Adipose tissue (tissue), 3 donors: ENCODE results near the gene B3GAT3. TPM values are rescaled to one million over a fixed set of nuclear protein-coding genes. Genes with fewer than 3 reads are reported as not detected.

Source experiments
- H3K27ac ChIP-seq: one replicate; pipeline ENCODE4 v1.5.1; 2013; ENCODE audit warnings: low read depth, low read length
- WGBS, 3 donors: extraction: QIAGEN DNeasy Blood & Tissue Kit; methylation state at CpG; one replicate each; pipeline ENCODE4 v1.1.7; 2013; 5-methylcytosine and 5-hydroxymethylcytosine counted together
- polyA plus RNA-seq, 3 donors: library from polyadenylated mRNA; stranded (reverse); fragments of 200-250 nt; gene quantifications; one replicate each; pipeline ENCODE4 v1.2.3, GENCODE V29; 2013
- donor health status: healthy with polysubstance abuse.
- donor health status: Bipolar disorder and iron deficiency.
- donor health status: healthy.

The B3GAT3 gene
- polyA plus RNA-seq, 3 donors: 25.0 to 42.7 (median 39.8) TPM

DNA sequence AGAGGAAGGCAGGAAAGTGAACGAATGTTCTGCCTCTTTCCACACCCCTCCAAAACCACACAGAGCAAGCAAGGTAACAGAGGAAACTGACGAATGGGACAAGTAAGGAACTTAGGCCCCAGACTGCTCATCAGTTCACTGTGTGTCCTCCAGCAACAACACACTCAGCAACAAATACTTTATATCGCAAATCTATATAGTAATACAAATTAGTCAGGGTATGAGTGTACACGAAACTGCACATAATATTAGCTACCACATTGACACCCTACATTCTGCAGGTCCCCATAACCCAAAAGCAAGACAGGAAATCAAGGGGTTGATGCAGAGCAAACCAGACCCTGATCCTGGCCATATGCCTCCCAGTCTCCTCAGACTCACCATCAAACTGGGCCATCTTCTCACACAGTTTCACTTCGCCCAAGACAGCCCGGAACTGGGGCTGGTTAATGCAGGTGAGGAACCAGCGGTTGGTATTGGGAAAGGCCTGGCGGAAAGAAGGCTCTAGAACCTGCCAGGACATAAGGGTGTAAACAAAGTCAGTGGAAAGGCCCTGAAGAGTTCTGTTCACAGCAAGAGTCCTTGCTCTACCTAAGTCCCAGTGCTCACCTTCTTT lies 54.7 kb downstream of the B3GAT3 start:
- WGBS, 3 donors: 59 to 86% (median 70%) methylated on average over 8 of the region's 8 CpGs
- no peak overlapping the region for H3K27ac ChIP-seq

DNA sequence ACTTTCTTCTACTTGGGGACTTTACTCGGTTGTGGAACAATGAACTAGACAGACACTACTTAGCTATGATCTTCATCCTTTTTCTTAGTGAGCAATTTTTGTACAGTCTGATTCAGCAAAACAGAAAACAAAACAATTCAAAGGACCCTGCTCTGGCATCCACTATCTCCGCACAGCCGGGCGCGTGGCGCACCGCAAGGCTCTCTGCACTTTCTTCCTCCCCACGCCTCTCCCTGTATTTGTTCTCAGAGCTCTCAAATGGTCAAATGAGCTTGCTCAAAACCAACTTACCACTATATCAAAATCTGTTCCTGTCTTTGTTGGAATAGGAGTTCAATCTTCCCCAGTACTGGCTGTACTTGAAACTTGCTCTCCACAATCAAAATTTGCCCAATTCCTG lies 55.5 kb downstream of the B3GAT3 start:
- H3K27ac ChIP-seq: no peak overlapping the region
- WGBS, 3 donors: 85 to 91% (median 91%) methylated on average over 8 of the region's 8 CpGs

Other genes starting within 250 kb of the B3GAT3 start
- gene SCGB1A1, start 203.0 kb downstream of the B3GAT3 start, polyA plus RNA-seq: under 1 TPM in 2 of 3 donors, not detected in 1; 0.54 to 0.82 TPM
- gene AHNAK, start 75.2 kb downstream of the B3GAT3 start, polyA plus RNA-seq: 100 to 1,000 TPM in 2 of 3 donors, 10 to 100 TPM in 1; 27.1 to 199 (median 193) TPM
- 1,000 to 10,000 TPM; 1,025 to 2,248 (median 1,633) TPM for gene EEF1G, start 48.1 kb downstream of the B3GAT3 start, polyA plus RNA-seq
- 10 to 100 TPM; 15.8 to 16.2 (median 15.9) TPM for gene TUT1, start 30.5 kb downstream of the B3GAT3 start, polyA plus RNA-seq
- gene MTA2, start 20.1 kb downstream of the B3GAT3 start, polyA plus RNA-seq: 10 to 100 TPM; 17.3 to 72.4 (median 48.1) TPM
- gene EML3, start 9.2 kb downstream of the B3GAT3 start, polyA plus RNA-seq: 100 to 1,000 TPM in 1 of 3 donors, 10 to 100 TPM in 2; 23.6 to 103 (median 79.4) TPM
- gene ROM1, start 8.7 kb downstream of the B3GAT3 start, polyA plus RNA-seq: 10 to 100 TPM in 2 of 3 donors, 1 to 10 TPM in 1; 3.6 to 25.6 (median 21.1) TPM
- 100 to 1,000 TPM in 1 of 3 donors, 10 to 100 TPM in 2; 61.7 to 122 (median 86.9) TPM for gene GANAB, start 24.6 kb upstream of the B3GAT3 start, polyA plus RNA-seq
- 10 to 100 TPM in 1 of 3 donors, 1 to 10 TPM in 2; 6.6 to 12.2 (median 7.8) TPM for gene INTS5, start 31.3 kb upstream of the B3GAT3 start, polyA plus RNA-seq
- gene C11orf98, start 43.2 kb upstream of the B3GAT3 start, polyA plus RNA-seq: 10 to 100 TPM; 46.5 to 78.3 (median 72.4) TPM
- 10 to 100 TPM in 2 of 3 donors, 1 to 10 TPM in 1; 9.7 to 18.6 (median 11.6) TPM for gene CSKMT, start 43.3 kb upstream of the B3GAT3 start, polyA plus RNA-seq
- gene UQCC3, start 49.7 kb upstream of the B3GAT3 start, polyA plus RNA-seq: 10 to 100 TPM in 2 of 3 donors, 1 to 10 TPM in 1; 9.4 to 16.0 (median 10.2) TPM
- gene LBHD1, start 50.3 kb upstream of the B3GAT3 start, polyA plus RNA-seq: 1 to 10 TPM; 2.4 to 5.2 (median 4.4) TPM
- gene UBXN1, start 57.1 kb upstream of the B3GAT3 start, polyA plus RNA-seq: 100 to 1,000 TPM; 127 to 237 (median 188) TPM
- 10 to 100 TPM in 2 of 3 donors, 1 to 10 TPM in 1; 4.3 to 39.1 (median 17.7) TPM for gene LRRN4CL, start 67.5 kb upstream of the B3GAT3 start, polyA plus RNA-seq
- gene BSCL2, start 85.4 kb upstream of the B3GAT3 start, polyA plus RNA-seq: 10 to 100 TPM; 45.9 to 61.7 (median 46.3) TPM
- gene GNG3, start 85.7 kb upstream of the B3GAT3 start, polyA plus RNA-seq: under 1 TPM in 2 of 3 donors, not detected in 1; 0.09 to 0.12 TPM
- gene HNRNPUL2, start 105.5 kb upstream of the B3GAT3 start, polyA plus RNA-seq: 10 to 100 TPM; 17.2 to 34.2 (median 23.1) TPM
- 10 to 100 TPM; 15.1 to 30.1 (median 16.2) TPM for gene TTC9C, start 106.5 kb upstream of the B3GAT3 start, polyA plus RNA-seq
- gene ZBTB3, start 132.2 kb upstream of the B3GAT3 start, polyA plus RNA-seq: 1 to 10 TPM; 1.7 to 4.2 (median 2.9) TPM
- 100 to 1,000 TPM in 1 of 3 donors, 10 to 100 TPM in 2; 53.7 to 104 (median 86.3) TPM for gene POLR2G, start 139.6 kb upstream of the B3GAT3 start, polyA plus RNA-seq
- 10 to 100 TPM; 13.1 to 18.2 (median 14.7) TPM for gene TAF6L, start 149.4 kb upstream of the B3GAT3 start, polyA plus RNA-seq
- gene TMEM179B, start 165.4 kb upstream of the B3GAT3 start, polyA plus RNA-seq: 10 to 100 TPM; 46.0 to 65.1 (median 48.4) TPM
- gene TMEM223, start 170.0 kb upstream of the B3GAT3 start, polyA plus RNA-seq: 10 to 100 TPM; 16.2 to 19.9 (median 19.3) TPM
- gene NXF1, start 183.5 kb upstream of the B3GAT3 start, polyA plus RNA-seq: 10 to 100 TPM; 45.1 to 85.1 (median 68.3) TPM
- 10 to 100 TPM; 29.6 to 40.2 (median 32.2) TPM for gene STX5, start 210.1 kb upstream of the B3GAT3 start, polyA plus RNA-seq
- not detected for gene TEX54, start 210.9 kb upstream of the B3GAT3 start, polyA plus RNA-seq
- gene WDR74, start 217.6 kb upstream of the B3GAT3 start, polyA plus RNA-seq: 10 to 100 TPM; 21.3 to 52.5 (median 37.5) TPM